ENCODE data around the gene PRKCZ.
"Not testable (repeated sequence)": the region's sequence is repeated elsewhere in the genome, so short reads cannot be mapped to it uniquely, and the experiment has no call there.

The PRKCZ gene

DNA sequence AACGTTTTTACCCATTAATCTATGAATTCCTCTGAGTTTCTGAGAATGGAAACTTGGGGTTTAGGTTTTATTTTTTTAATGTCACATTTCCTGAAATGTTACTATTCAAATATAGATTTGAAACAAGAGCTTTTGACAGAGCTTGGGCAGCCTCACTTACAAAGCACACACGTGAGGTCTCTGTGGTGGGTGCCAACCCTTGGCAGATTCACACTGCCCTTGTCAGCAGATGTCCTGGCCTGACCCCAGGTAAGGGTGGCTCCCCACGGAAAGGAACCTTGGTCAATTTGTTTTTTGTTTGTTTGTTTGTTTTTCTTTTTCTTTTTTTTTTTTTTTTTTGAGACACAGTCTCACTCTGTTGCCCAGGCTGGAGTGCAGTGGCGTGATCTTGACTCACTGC is 90.8 kb downstream of the PRKCZ start:
- H3K4me3 ChIP-seq (replicated peaks in 1 of 2; ENCODE audit: low read depth in 2 of 2, low read length in 2 of 2) = no peak overlapping the region
- TF ChIP-seq, protein P1, sequence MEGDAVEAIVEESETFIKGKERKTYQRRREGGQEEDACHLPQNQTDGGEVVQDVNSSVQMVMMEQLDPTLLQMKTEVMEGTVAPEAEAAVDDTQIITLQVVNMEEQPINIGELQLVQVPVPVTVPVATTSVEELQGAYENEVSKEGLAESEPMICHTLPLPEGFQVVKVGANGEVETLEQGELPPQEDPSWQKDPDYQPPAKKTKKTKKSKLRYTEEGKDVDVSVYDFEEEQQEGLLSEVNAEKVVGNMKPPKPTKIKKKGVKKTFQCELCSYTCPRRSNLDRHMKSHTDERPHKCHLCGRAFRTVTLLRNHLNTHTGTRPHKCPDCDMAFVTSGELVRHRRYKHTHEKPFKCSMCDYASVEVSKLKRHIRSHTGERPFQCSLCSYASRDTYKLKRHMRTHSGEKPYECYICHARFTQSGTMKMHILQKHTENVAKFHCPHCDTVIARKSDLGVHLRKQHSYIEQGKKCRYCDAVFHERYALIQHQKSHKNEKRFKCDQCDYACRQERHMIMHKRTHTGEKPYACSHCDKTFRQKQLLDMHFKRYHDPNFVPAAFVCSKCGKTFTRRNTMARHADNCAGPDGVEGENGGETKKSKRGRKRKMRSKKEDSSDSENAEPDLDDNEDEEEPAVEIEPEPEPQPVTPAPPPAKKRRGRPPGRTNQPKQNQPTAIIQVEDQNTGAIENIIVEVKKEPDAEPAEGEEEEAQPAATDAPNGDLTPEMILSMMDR (IDR thresholded peaks at IDR 0.05; ENCODE audit: low read depth, low read length) = no peak
- DNase-seq (ENCODE audit: low read depth in 2 of 2) = no peak

DNA sequence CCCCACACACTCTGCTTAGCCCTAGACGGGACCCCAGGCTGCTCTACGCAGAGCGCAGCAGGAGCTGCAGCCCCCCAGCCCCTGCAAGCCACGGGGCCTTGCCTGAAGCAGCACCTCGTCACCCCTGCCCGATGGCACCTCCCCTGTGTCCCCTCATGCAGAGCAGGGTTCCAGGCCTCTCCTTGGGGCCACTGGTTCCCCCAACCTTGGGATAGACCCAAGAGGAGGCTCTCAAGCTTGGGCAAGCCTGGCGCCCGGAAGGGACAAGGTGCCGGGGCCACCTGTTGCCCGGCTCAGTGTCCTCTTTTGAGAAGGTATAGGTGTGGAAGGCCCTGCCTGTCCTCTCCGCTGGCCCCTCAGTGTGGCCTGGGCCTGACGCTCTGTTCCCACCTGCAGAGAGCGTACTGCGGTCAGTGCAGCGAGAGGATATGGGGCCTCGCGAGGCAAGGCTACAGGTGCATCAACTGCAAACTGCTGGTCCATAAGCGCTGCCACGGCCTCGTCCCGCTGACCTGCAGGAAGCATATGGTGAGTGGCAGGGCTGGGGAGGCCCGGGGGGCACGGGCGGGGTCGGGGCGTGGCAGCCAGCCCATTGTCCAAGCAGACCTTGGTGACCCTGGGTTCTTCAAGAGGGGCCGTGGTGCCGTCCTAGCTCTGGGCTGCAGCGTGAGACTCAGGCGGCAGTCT is 93.7 kb downstream of the PRKCZ start:
- TF ChIP-seq, protein P1 (IDR thresholded peaks at IDR 0.05; ENCODE audit: low read depth, low read length) = no peak
- DNase-seq (ENCODE audit: low read depth in 2 of 2) = no peak
- no peak overlapping the region for H3K4me3 ChIP-seq (replicated peaks in 1 of 2; ENCODE audit: low read depth in 2 of 2, low read length in 2 of 2)

GRCh38 chr1:2144501-2145090 is 94.4 kb downstream of the PRKCZ start:
- H3K4me3 ChIP-seq (replicated peaks in 1 of 2; ENCODE audit: low read depth in 2 of 2, low read length in 2 of 2) = no peak overlapping the region
- TF ChIP-seq, protein P1 (IDR thresholded peaks at IDR 0.05; ENCODE audit: low read depth, low read length) = no peak

GRCh38 chr1:2145946-2146835 is 96.0 kb downstream of the PRKCZ start:
- no peak overlapping the region for H3K4me3 ChIP-seq (replicated peaks in 1 of 2; ENCODE audit: low read depth in 2 of 2, low read length in 2 of 2)
- no peak for DNase-seq (ENCODE audit: low read depth in 2 of 2)
- TF ChIP-seq, protein P1 (IDR thresholded peaks at IDR 0.05; ENCODE audit: low read depth, low read length) = no peak

More at GRCh38 chr1:2144501-2145090, 94.4 kb downstream of the PRKCZ start:
- no peak for DNase-seq (ENCODE audit: low read depth in 2 of 2)

DNA sequence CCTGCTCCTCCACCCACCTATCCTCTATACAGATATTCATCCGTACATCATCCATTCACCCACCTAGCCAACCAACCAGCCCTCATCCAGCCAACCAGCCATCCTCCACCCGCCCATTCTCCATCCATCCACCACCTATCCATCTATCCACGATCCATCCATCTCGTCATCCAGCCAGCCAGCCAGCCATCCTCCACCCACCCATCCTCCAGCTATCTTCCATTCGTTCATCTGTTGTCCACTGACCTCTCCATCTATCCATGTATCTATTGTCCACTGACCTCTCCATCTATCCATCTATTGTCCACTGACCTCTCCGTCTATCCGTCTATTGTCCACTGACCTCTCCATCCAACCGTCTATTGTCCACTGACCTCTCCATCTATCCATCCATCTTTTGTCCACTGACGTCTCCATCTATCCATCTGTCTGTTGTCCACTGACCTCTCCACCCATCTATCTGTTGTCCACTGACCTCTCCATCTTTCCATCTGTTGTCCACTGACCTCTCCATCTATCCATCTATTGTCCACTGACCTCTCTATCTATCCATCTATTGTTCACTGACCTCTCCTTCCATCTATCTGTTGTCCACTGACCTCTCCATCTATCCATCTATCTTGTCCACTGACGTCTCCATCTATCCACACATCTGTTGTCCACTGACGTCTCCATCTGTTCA is 96.8 kb downstream of the PRKCZ start:
- no peak for DNase-seq (ENCODE audit: low read depth in 2 of 2)
- no peak overlapping the region for H3K4me3 ChIP-seq (replicated peaks in 1 of 2; ENCODE audit: low read depth in 2 of 2, low read length in 2 of 2)
- TF ChIP-seq, protein P1 (IDR thresholded peaks at IDR 0.05; ENCODE audit: low read depth, low read length) = no peak

DNA sequence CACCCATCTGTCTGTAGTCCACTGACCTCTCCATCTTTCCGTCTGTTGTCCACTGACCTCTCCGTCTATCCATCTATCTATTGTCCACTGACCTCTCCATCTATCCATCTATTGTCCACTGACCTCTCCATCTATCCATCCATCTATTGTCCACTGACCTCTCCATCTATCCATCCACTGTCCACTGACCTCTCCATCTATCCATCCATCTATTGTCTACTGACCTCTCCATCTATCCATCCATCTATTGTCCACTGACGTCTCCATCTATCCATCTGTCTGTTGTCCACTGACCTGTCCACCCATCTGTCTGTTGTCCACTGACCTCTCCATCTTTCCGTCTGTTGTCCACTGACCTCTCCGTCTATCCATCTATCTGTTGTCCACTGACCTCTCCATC is 97.7 kb downstream of the PRKCZ start:
- not testable (repeated sequence) for DNase-seq (ENCODE audit: low read depth in 2 of 2); H3K4me3 ChIP-seq (replicated peaks in 1 of 2; ENCODE audit: low read depth in 2 of 2, low read length in 2 of 2)
